Measurements from ENCODE around the gene EPAS1.

EPAS1 gene

DNA sequence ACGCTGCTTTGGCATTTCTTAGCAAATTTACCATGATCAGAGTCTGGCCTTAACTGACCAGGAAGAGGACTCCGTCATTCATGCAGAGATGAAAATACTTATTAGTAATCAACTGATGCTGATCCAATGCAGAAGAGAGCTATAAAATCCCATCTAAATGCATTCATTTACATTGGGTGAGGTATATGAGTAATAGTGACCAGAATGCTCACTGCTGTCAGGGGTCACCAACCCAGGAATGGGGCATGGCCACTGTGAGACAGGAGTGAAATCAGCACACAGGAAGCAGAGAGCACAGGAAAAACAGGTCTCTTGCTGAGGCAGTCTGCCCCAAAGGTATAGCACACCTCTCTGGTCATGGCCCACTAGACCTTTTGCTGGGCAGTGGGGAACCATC lies 114.0 kb downstream of the EPAS1 start:
- no peak for DNase-seq

DNA sequence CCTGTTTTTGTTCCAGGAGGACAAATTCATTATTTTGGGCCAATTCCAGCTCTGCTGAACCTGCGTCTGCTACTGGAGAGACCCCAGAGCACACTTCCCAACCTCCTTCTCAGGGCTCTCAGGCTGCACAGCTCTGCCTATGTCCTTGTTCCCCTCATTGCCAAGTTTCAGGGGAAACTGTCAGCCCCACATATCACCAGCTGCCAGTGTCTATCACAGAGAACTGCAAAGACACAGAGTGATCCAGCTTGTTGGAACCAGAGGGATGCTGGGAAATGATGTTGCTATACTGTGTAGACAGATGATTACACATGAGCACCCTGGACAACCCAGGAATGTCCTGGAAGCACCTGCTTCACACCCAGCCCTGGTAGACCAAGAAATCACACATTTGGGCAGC lies 114.8 kb downstream of the EPAS1 start:
- DNase-seq, result no peak

DNA sequence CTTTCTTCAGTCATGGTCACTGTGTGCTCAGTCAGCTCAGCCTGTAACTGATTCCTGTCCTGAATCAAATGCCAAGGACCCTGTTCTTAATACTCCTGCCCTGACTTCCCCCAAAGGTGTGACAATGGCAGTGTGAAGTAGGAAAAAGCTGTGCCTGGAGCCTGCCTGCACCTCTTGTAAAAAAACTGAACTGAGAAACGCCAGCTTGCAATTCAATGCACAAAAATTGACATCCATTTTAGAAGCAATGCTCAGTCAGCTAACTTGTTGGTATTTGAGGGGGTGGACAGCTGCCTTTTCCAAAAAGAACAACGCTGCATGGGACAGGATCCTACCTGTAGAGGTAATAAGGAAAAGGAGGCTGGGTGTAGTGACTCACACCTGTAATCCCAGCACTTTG lies 115.9 kb downstream of the EPAS1 start:
- DNase-seq, result no peak

DNA sequence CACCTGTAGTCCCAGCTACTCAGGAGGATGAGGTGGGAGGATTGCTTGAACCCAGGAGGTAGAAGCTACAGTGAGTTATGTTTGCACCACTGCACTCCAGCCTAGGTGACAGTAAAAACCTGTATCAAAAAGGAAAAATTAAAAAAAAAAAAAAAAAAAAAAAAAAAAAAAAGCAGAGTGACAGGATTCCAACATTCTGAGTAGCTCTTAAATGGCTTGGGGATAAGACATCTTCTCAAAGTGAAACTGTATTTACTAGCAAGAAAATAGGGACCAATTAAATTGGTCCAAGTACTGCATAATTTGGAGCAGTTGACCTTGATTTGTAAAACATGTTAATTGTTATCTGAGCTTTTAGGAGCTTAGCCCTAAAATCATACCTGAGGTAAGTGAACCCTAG lies 116.4 kb downstream of the EPAS1 start:
- DNase-seq, result no peak

DNA sequence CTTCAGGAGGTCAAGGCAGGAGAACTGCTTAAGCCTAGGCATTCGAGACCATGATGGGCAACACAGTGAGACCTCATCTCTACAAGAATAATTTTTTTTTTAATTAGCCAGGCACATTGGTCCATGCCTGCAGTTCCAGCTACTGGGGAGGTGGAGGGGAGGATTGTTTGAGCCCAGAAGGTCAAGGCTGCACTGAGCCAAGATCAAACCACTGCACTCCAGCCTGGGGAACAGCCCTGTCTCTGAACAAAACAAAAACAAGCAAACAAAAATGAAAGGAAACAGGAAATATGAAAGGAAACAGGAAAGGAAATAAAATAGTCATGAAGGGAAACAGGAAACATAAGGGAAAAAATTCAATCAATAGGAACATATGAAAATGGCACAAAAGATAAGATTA lies 117.5 kb downstream of the EPAS1 start:
- no peak for DNase-seq

DNA sequence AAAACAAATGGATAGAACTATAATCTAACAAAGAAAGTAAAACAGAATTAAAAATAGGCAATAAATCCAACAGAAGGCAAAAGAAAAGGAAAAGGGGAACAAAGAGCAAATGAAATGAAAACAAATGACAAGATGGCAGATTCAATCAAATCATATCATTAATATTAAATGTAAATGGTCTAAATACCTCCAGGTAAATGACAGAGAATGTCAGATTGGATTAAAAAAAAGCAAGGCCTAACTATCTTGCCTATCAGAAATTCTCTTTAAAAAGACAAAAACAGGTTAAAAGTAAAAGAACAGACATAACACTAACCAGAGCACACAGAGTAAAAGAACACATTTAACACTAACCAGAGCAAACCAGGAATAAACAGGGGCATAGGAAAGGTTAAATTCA lies 119.1 kb downstream of the EPAS1 start:
- no peak for DNase-seq

DNA sequence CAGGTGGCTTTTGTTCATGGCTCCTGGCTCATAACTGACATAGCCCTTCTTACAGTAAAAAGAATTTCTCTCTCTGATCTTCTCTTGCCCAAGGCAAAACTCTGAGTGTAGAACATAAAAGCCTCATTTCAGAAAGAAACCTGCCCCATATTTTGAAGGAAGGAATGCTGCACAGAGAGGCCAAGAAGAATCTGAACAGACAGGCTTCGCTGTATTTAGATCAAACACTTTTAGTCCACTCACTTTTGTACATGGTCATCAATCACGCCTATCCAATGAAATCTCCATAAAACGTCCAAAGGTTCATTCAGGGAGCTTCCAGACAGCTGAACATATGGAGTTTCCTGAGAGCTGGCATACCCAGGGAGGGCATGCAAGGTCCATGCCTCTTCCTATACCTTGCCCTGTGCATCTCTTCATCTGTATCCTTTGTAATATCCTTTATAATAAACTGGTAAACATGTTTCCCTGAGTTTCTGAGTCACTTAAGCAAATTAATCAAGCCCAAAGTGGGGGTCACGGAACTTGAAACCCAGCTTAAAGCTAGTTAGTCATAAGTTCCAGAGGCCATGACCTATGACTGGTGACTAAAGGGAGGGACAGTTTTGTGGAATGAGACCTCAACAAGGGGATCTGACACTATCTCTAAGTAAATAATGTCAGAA lies 119.7 kb downstream of the EPAS1 start:
- no peak for DNase-seq

DNA sequence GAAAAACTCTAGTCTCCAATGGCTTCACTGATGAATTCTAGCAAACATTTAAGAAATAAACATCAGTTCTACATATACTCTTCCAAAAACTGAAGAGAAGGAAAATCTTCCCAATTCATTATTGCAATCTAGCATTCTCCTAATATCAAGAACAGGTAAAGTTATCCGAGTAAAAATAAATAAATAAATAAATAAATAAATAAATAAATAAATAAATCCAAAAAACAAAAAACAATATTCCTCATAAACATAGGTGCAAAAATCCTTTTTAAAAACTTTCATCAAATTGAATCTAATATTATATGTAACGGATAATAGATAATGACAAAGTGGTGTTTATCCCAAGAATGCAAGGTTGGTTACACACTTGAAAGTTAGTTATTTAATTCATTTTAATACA lies 123.7 kb downstream of the EPAS1 start:
- DNase-seq, result no peak

DNA sequence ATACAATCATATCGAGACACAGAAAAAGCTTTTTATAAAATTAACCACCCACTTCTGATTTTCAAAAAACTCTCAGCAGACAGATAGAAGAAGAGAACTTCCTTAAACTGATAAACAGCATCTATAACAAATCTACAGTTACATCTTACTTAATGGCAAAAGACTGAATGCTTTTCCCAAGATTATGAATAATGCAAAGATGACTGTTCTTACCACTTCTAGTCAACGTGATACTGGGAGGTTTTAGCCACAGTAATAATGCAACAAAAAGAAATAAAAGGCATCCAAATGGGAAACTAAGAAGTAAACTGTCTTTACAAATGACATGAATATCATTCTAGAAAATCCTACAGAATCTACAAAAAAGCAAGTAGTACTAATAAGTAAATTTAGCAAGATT lies 124.2 kb downstream of the EPAS1 start:
- no peak for DNase-seq

DNA sequence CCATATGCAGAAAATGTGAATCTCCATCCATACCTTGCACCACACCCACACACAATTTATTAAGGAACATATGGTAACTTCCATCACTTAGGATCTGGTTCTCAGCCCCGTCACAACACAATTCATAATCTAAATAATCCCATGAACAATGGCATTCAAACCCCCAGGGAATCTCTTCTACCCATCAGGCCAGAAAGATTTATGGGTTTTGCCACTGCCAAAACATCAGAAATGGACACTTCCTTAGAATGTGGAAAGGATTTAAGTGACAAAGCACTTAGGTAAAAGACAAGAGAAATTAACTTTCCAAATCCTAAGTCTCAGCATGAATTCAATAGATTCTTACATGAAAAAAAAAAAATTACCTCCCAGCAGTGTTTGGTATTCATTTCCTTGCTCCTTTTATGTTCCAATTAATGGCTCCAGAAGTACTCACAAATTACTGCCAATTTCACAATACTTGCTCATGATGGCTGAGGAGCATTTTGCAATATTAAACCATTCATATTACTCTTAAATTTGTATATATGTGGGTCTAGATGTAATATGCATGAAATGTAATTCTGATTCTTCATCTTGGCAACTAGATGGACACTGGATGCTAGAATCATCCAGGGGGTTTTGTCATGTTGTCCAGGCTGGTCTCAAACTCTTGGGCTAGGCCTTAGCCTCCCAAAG lies 125.6 kb downstream of the EPAS1 start:
- no peak for DNase-seq

DNA sequence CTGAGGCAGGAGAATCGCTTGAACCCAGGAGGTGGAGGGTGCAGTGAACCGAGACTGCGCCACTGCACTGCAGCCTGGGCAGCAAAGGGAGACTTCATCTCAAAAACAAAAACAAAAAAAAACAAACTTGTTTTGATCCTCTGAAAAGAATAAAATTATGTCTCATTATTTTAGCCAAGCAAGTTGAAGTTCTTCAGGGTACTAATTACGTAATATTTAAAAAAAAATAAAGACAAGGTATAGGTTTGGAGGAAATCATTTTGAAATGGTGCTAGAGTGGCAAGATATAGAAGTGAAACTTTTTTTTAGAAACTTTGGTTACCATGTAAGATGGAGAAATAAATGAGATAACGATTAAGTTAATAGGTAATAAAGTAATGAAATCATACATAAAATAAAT lies 127.7 kb downstream of the EPAS1 start:
- no peak for DNase-seq

DNA sequence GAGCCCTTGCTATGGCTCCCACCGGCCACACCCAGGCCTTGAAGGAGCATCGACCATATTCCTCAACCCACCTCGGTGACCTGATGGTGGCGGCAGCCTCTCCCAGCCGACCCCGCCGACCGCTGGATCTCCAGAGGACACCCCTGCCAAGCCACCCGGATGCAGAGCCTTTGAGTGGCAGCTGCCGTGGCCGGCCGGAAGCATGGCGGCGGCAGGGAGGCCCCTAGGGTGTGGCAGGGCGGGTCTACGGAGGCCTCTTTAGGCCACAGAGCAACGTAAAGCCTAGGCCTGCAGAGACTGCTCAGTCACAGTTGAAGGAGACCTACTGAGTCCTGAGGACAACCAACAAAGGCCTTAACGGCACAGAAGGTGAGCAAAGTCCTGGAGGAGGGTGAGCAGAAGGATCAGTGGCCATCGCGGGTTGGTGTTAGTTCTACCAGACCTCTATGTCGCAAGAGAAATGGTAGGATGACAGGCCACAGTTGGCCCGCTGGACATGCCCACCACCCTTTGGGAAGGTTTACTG lies 131.8 kb downstream of the EPAS1 start:
- DNase-seq, result no peak

DNA sequence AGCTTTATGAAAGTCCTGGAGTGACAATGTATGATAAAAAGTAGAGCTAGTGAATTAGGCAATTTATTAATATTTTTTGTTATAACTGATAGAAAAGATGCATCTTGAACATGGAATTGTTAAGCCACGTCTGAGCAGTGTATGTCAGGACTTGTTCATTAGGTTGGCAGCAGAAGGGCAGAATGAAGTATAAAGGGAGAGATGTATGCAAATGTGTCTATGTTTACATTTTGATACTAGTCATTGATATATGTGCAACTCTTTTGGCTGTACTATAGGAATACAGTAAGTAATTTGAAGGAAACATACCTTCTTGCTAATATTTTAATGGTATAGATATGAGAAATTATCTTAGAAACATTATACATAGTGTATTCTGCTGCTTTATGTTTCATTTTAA lies 133.2 kb downstream of the EPAS1 start:
- DNase-seq, result no peak

DNA sequence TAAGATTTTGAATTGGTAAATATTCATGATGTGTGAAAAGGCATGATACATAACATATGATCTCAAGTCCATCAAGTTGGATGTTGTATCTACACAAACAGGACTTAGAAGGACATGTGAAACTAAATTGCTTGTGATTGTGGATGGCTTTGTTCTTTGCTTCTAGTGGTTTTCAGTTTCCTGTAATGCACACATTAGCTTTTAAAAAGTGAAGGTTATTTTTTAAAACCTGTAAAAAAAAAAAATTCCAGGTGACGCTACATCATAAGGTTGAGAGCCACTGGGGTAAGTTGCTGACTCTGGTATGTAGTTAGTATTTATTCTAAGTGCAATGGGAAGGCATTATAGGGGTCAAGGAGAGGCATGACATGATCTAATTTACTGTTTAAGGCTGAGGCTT lies 133.8 kb downstream of the EPAS1 start:
- DNase-seq, result no peak

DNA sequence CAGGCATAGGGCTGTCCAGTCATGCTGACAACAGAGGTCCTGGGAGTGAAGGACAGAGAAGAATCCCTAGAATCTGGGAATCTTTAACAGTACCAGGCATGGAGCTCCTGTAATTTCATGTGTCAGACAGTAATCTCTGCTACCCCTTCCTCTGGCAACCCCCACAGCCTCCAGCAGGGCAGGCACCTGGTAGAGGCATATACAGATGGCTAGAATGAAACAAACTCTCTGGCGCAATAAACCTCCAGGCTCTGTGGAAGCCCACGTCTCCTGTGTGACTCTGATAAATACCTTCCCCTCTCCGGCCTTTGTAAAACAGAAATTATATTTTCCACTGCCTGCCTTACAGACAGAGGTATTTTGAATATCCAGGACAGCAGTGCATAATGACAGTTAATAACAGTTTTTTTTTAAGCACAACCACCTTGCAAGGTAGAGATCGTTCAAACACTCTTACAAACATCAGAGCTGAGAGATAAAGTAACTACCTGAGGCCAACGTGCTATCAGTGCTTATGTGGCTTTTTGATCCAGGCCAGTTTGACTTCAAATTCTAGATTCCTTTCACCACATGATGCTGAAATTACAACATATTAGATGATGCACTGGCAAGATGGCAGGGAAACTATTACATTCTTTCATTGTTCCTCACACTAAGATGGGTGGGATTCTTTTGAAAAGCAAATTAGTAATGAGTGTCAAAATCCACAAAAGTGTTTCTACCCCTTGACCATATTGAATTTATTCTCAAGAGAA lies 134.5 kb downstream of the EPAS1 start:
- DNase-seq, result no peak

DNA sequence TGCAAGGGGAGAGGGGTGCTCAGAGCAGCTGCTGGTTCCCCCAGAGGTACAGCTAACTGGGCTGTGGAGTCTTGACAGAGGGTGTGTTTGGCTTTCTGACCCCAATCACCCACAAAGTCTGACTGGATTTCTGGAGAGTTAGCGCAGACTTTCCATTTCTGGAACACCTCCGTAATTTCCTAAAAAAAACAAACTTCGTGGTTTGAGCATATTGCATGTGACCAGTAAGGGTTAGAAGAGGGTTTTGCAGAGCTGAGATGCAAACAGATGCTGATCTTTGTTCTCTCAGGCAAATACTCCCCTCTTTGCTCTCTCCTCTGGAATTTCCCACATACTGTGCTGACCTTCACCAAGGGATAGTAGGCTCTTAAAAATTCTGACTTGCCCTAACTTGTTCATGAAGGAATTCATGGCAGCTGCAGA lies 137.7 kb downstream of the EPAS1 start:
- no peak for DNase-seq

DNA sequence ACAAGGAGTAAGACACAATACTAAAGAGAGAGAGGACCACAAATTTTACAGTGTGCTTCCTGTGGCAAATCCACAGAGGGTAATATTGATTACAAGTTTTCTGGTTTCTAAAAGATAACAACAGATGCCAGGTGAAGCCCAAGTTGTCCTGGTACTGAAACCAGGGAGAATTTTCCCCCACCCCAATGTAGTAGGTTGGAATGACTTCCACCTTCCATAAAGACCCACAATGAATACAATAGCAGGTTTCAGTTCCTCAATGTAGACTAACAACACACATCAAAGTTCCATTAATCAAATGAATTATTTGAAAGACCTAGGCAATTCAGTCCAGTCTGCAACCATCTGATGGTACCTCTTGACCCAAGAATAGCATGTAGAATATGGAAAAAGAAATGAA lies 138.1 kb downstream of the EPAS1 start:
- DNase-seq, result no peak

DNA sequence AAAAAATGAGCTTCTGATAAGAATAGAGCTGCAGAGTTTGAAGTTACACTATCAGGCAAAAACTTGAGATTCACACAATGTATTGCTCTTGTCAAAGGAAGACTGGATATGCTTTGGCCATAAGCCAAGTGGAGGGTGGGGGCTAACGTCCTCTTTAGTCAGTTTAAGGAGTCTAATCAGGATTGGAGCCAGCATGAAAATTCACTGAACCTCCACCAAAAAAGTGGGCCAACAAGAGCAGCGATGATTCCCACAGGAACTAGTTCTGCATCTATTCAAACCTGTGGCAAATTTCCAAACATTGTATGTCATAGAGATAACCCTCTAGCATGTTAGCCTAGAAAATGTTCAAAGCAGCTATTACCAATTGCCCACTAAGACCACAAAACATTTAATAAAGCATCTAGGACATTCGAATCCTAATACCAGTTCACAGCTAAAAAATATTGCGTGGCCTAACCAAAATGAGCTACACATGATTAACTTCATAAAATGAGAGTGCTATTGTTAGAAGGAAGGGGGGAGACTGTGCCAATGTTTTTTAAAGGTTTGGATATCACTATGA lies 138.7 kb downstream of the EPAS1 start:
- no peak for DNase-seq

Data from effector CD8-positive, alpha-beta T cell (primary cell).